IMR-90 (cell line): ENCODE measurements around the gene PLCG2. TPM values are rescaled to one million over a fixed set of nuclear protein-coding genes. Genes with fewer than 3 reads are reported as not detected.

Experiments used
- ATAC-seq: fragments of 200-7000 bp; cut with Tn5 transposase; 2 replicates; pipeline ENCODE4 v1.9.1; 2020; ENCODE audit warnings: low read depth, mild to moderate bottlenecking, moderate library complexity
- BruUV-seq: library from RNA; stranded (reverse); fragments of 400-500 nt; replicated peaks from 2 replicates; lab custom pipeline; 2021; lab: Mats Ljungman, UMichigan
- CTCF ChIA-PET: fragments of 300-600 bp; formaldehyde crosslinking; extraction: SDS; loops from one replicate; lab custom pipeline; 2021; ENCODE audit warnings: antibody characterized with exemption; lab: Yijun Ruan, JAX
- POLR2A ChIA-PET: fragments of 300-600 bp; sonication (Branson Sonifier 250); formaldehyde crosslinking; loops from one replicate; lab custom pipeline; 2022; ENCODE audit warnings: antibody characterized with exemption; ENCODE audit not compliant: unreplicated experiment; lab: Charles Lee
- DNase-seq: peaks from one replicate; pipeline ENCODE4 v3.0.0; 2013
- H2AFZ ChIP-seq: replicated peaks from 2 replicates; pipeline ENCODE3; 2013; ENCODE audit warnings: low read length, mild to moderate bottlenecking; ENCODE audit not compliant: poor library complexity
- H2AK5ac ChIP-seq: 2 replicates; pipeline ENCODE4 v1.6.1; 2013; ENCODE audit warnings: low read depth, low read length, inconsistent platforms
- H2AK9ac ChIP-seq: replicated peaks from 2 replicates; pipeline ENCODE3; 2013; ENCODE audit warnings: mild to moderate bottlenecking, low read depth, low read length, moderate library complexity; ENCODE audit not compliant: poor library complexity
- H2BK120ac ChIP-seq: 2 replicates; pipeline ENCODE4 v1.6.1; 2013; ENCODE audit warnings: low read depth, low read length, inconsistent platforms
- H2BK15ac ChIP-seq: 3 replicates; pipeline ENCODE4 v1.6.1; 2013; ENCODE audit warnings: low read depth, low read length, inconsistent platforms
- H2BK20ac ChIP-seq: 2 replicates; pipeline ENCODE4 v1.6.1; 2013; ENCODE audit warnings: low read depth, mild to moderate bottlenecking, inconsistent platforms, low read length, moderate library complexity
- H2BK5ac ChIP-seq: 2 replicates; pipeline ENCODE4 v1.6.1; 2013; ENCODE audit warnings: mild to moderate bottlenecking, low read depth, low read length, inconsistent platforms; ENCODE audit not compliant: poor library complexity, severe bottlenecking
- H3K14ac ChIP-seq: replicated peaks from 2 replicates; pipeline ENCODE4 v1.6.1; 2013; ENCODE audit warnings: low read depth, low read length, inconsistent platforms
- H3K18ac ChIP-seq: 2 replicates; pipeline ENCODE4 v1.6.1; 2013; ENCODE audit warnings: low read depth, low read length, control low read depth
- H3K23ac ChIP-seq: 2 replicates; pipeline ENCODE4 v1.6.1; 2013; ENCODE audit warnings: low read depth, low read length, inconsistent platforms
- H3K27ac ChIP-seq: 2 replicates; pipeline ENCODE4 v1.5.1; 2013; ENCODE audit warnings: mild to moderate bottlenecking, control low read depth, low read length; ENCODE audit not compliant: insufficient read depth
- H3K27me3 ChIP-seq: 2 replicates; pipeline ENCODE4 v1.6.1; 2013; ENCODE audit warnings: low read length; ENCODE audit not compliant: control insufficient read depth, insufficient read depth
- H3K36me3 ChIP-seq: 2 replicates; pipeline ENCODE4 v1.6.1; 2013; ENCODE audit warnings: low read length, mixed read lengths; ENCODE audit not compliant: control insufficient read depth, insufficient read depth
- H3K4ac ChIP-seq: 2 replicates; pipeline ENCODE4 v1.6.1; 2013; ENCODE audit warnings: low read depth, low read length, inconsistent platforms
- H3K4me1 ChIP-seq: 2 replicates; pipeline ENCODE4 v1.6.1; 2013; ENCODE audit warnings: low read length, mixed read lengths; ENCODE audit not compliant: control insufficient read depth, insufficient read depth
- H3K4me2 ChIP-seq: 2 replicates; pipeline ENCODE4 v1.6.1; 2013; ENCODE audit warnings: low read depth, mild to moderate bottlenecking, control low read depth, low read length, moderate library complexity
- H3K4me3 ChIP-seq: 2 replicates; pipeline ENCODE4 v1.5.1; 2013; ENCODE audit warnings: low read depth, mild to moderate bottlenecking, control low read depth, low read length, moderate library complexity; ENCODE audit not compliant: insufficient read depth
- H3K56ac ChIP-seq: 2 replicates; pipeline ENCODE4 v1.6.1; 2013; ENCODE audit warnings: low read length, inconsistent platforms; ENCODE audit not compliant: insufficient read depth; ENCODE audit errors: extremely low read depth
- H3K79me1 ChIP-seq, 2 experiments: 2 replicates each; pipeline ENCODE4 v1.6.1; 2013; ENCODE audit warnings: low read length in 2 of 2, inconsistent platforms in 1 of 2, low read depth in 1 of 2
- H3K9ac ChIP-seq: 2 replicates; pipeline ENCODE4 v1.6.1; 2013; ENCODE audit warnings: low read depth, low read length, control low read depth
- H3K9me1 ChIP-seq: 2 replicates; pipeline ENCODE4 v1.6.1; 2013; ENCODE audit warnings: low read length, inconsistent platforms; ENCODE audit not compliant: insufficient read depth
- H3K9me3 ChIP-seq: 2 replicates; pipeline ENCODE4 v1.6.1; 2013; ENCODE audit warnings: low read length; ENCODE audit not compliant: control insufficient read depth, insufficient read depth
- H4K20me1 ChIP-seq: 2 replicates; pipeline ENCODE4 v1.6.1; 2013; ENCODE audit warnings: low read length, inconsistent platforms; ENCODE audit not compliant: insufficient read depth
- H4K5ac ChIP-seq: 2 replicates; pipeline ENCODE4 v1.6.1; 2013; ENCODE audit warnings: mild to moderate bottlenecking, low read depth, low read length, control low read depth
- H4K8ac ChIP-seq, 2 experiments: 2 replicates each; pipeline ENCODE4 v1.6.1; 2013; ENCODE audit warnings: low read depth in 2 of 2, low read length in 2 of 2, control low read depth in 1 of 2, inconsistent platforms in 1 of 2
- H4K91ac ChIP-seq: 2 replicates; pipeline ENCODE4 v1.6.1; 2013; ENCODE audit warnings: low read depth, low read length, inconsistent platforms; ENCODE audit not compliant: insufficient read depth
- BHLHE40 ChIP-seq: fragments of 150-350 bp; IDR thresholded peaks from 2 replicates; pipeline ENCODE4 v1.6.1; 2016; ENCODE audit warnings: mild to moderate bottlenecking, low read depth, low read length
- CEBPB ChIP-seq: IDR thresholded peaks from 2 replicates; pipeline ENCODE4 v1.6.1; 2012; ENCODE audit warnings: low read depth, low read length, improper control_type of control experiment
- RFX5 ChIP-seq: IDR thresholded peaks from 2 replicates; pipeline ENCODE4 v1.8.0; 2012; ENCODE audit warnings: low read depth, mild to moderate bottlenecking, low read length, moderate library complexity
- WGBS, 2 experiments: methylation state at CpG; one replicate each; pipeline versions ENCODE4 v1.1.5 to v1.1.7; 2013; ENCODE audit warnings: missing lambda C conversion rate in 2 of 2; ENCODE audit not compliant: insufficient read length in 1 of 2; ENCODE audit errors: extremely low coverage in 2 of 2; 5-methylcytosine and 5-hydroxymethylcytosine counted together
- dilution Hi-C: fragments of 300-500 bp; cut with HindIII; formaldehyde crosslinking; loops from one replicate; pipeline ENCODE4 v1.14.3; 2018; ENCODE audit warnings: low sequenced_read_pairs; ENCODE audit not compliant: unreplicated experiment
- in situ Hi-C: fragments of 300-500 bp; cut with MboI; formaldehyde crosslinking; loops from 3 replicates; pipeline ENCODE4 v1.14.3; 2019; ENCODE audit warnings: low sequenced_read_pairs, inconsistent platforms, mixed read lengths
- intact Hi-C: fragments of 100-400 bp; cut with micrococcal nuclease; formaldehyde crosslinking; loops from 2 replicates; pipeline ENCODE4 v1.10.0; 2022
- polyA plus RNA-seq, 3 experiments: library from polyadenylated mRNA; depleted of rRNA; stranded (reverse); fragments of >200 nt; gene quantifications; 2 replicates each; pipeline ENCODE4 v1.2.3, GENCODE V29; 2012; ENCODE audit warnings: low replicate concordance in 1 of 3
- total RNA-seq: library from RNA; depleted of rRNA; stranded (reverse); fragments of >200 nt; gene quantifications from 2 replicates; pipeline ENCODE4 v1.2.3, GENCODE V29; 2012

Gene PLCG2
- total and polyA plus RNA-seq, 2 of the 4 experiments (the other 2 are of a cell fraction): 0.14 to 0.18 TPM

- Histone ChIP-seq H3K9me3 (peaks cover 2% of the 10 kb centered on the region; the same call in 1 of the 2 replicates), H4K5ac (no peak overlapping the region), H3K18ac (no peak overlapping the region), H4K91ac (no peak overlapping the region), H3K27ac (no peak overlapping the region), H3K79me1 (no peaks in the 10 kb centered on the region), H3K27me3 (no peaks in the 10 kb centered on the region; the same call in 1 of the 2 replicates), H3K9me1 (no peaks in the 10 kb centered on the region), H2AFZ (no peak overlapping the region), H2AK5ac (no peak overlapping the region), H3K23ac (no peak overlapping the region), H3K9ac (no peak overlapping the region), H3K4me3 (no peak overlapping the region), H4K20me1 (no peaks in the 10 kb centered on the region), H2BK20ac (no peak overlapping the region), H3K4me1 (no peaks in the 10 kb centered on the region), H3K14ac (no peak overlapping the region), H4K8ac (no peak overlapping the region), H3K56ac (no peak overlapping the region), H3K36me3 (no peaks in the 10 kb centered on the region), H2AK9ac (no peak overlapping the region), H3K4ac (no peak overlapping the region), H2BK120ac (no peak overlapping the region), H3K4me2 (no peak overlapping the region), H2BK5ac (no peak overlapping the region), H2BK15ac (no peak overlapping the region)
- ATAC-seq (no peak), DNase-seq (no peak)
- BruUV-seq: no TSS peak
- no CpG with 5 or more reads among the region's 7 CpGs for WGBS, 2 experiments
- TF ChIP-seq CEBPB: no peak
- TF ChIP-seq RFX5: no peak
- TF ChIP-seq BHLHE40: no peak
- ChIA-PET POLR2A (interaction anchor here (0.6 kb wide), 1 partner anchor 324 kb away, joined by 6 read pairs; no protein-coding TSS in a partner anchor), CTCF (no interaction called here)
- dilution Hi-C loops: no loop called here
- in situ Hi-C loops: no loop called here
- intact Hi-C loops: no loop called here
Measured at GRCh38 chr16:81905277-81905676, 126.2 kb downstream of the PLCG2 start.
